GM23248 (cell line): ENCODE measurements around the gene CENPT.

ENCODE experiments used
- EZH2 ChIP-seq: fragments of 200-600 bp; sonication (generic); IDR thresholded peaks from 2 replicates; pipeline ENCODE4 v1.6.1; 2018; ENCODE audit warnings: antibody characterized with exemption, mild to moderate bottlenecking; ENCODE audit not compliant: insufficient read depth, poor library complexity, severe bottlenecking
- EZH2phosphoT487 ChIP-seq: fragments of 200-600 bp; sonication (generic); IDR thresholded peaks from 2 replicates; pipeline ENCODE4 v1.6.1; 2018; ENCODE audit warnings: antibody characterized with exemption, moderate library complexity, mild to moderate bottlenecking, low read depth; ENCODE audit not compliant: insufficient read depth

GRCh38 chr16:67790071-67790470 lies 57.4 kb downstream of the CENPT start:
- no peak for TF ChIP-seq EZH2
- no peak for TF ChIP-seq EZH2phosphoT487
